ENCODE data around the gene HOXA11.

HOXA11 gene

GRCh38 chr7:27171637-27172314, 13.3 kb downstream of the HOXA11 start:
- no peak overlapping the region for H2AFZ ChIP-seq
- H3K27ac ChIP-seq = no peak overlapping the region
- H3K4me3 ChIP-seq (ENCODE audit: low read depth, low read length) = no peak overlapping the region
- peaks cover 45% of the 10 kb centered on the region for H3K27me3 ChIP-seq (ENCODE audit: control insufficient read depth, insufficient read depth, low read length)
- no peaks in the 10 kb centered on the region for H3K79me2 ChIP-seq
- H3K4me2 ChIP-seq (ENCODE audit: low read length) = no peak overlapping the region
- TF ChIP-seq CTCF (IDR thresholded peaks at IDR 0.05) = no peak
- no peak overlapping the region for H3K9ac ChIP-seq
- no peaks in the 10 kb centered on the region for H3K4me1 ChIP-seq
- no peaks in the 10 kb centered on the region for H3K36me3 ChIP-seq (ENCODE audit: control insufficient read depth, insufficient read depth, low read length)
- no peaks in the 10 kb centered on the region for H3K9me3 ChIP-seq (ENCODE audit: control insufficient read depth, low read length)

- no peaks in the 10 kb centered on the region for H3K36me3 ChIP-seq (ENCODE audit: control insufficient read depth, insufficient read depth, low read length)
- no peak overlapping the region for H3K27ac ChIP-seq
- H3K4me3 ChIP-seq (ENCODE audit: low read depth, low read length) = no peak overlapping the region
- H3K79me2 ChIP-seq = no peaks in the 10 kb centered on the region
- H3K4me1 ChIP-seq = no peaks in the 10 kb centered on the region
- H2AFZ ChIP-seq = no peak overlapping the region
- H3K27me3 ChIP-seq (ENCODE audit: control insufficient read depth, insufficient read depth, low read length) = peaks cover 49% of the 10 kb centered on the region
- no peak overlapping the region for H3K4me2 ChIP-seq (ENCODE audit: low read length)
- no peak overlapping the region for H3K9ac ChIP-seq
- no peaks in the 10 kb centered on the region for H3K9me3 ChIP-seq (ENCODE audit: control insufficient read depth, low read length)
- no peak for TF ChIP-seq CTCF (IDR thresholded peaks at IDR 0.05)
These were observed 13.8 kb downstream of the HOXA11 start for GRCh38 chr7:27171325-27171636.

- H3K9me3 ChIP-seq (ENCODE audit: control insufficient read depth, low read length) = no peaks in the 10 kb centered on the region
- no peak overlapping the region for H3K27ac ChIP-seq
- H3K4me1 ChIP-seq = no peaks in the 10 kb centered on the region
- H3K27me3 ChIP-seq (ENCODE audit: control insufficient read depth, insufficient read depth, low read length) = peaks cover 55% of the 10 kb centered on the region
- H3K79me2 ChIP-seq = no peaks in the 10 kb centered on the region
- no peak overlapping the region for H2AFZ ChIP-seq
- H3K4me2 ChIP-seq (ENCODE audit: low read length) = no peak overlapping the region
- H3K4me3 ChIP-seq (ENCODE audit: low read depth, low read length) = no peak overlapping the region
- TF ChIP-seq CTCF (IDR thresholded peaks at IDR 0.05) = no peak
- H3K36me3 ChIP-seq (ENCODE audit: control insufficient read depth, insufficient read depth, low read length) = no peaks in the 10 kb centered on the region
- H3K9ac ChIP-seq = no peak overlapping the region
These were observed 14.4 kb downstream of the HOXA11 start for GRCh38 chr7:27170426-27171324.

GRCh38 chr7:27169658-27170425, 15.2 kb downstream of the HOXA11 start:
- no peak overlapping the region for H3K4me2 ChIP-seq (ENCODE audit: low read length)
- no peak overlapping the region for H3K4me3 ChIP-seq (ENCODE audit: low read depth, low read length)
- H3K4me1 ChIP-seq = no peaks in the 10 kb centered on the region
- peaks cover 55% of the 10 kb centered on the region for H3K27me3 ChIP-seq (ENCODE audit: control insufficient read depth, insufficient read depth, low read length)
- H3K9ac ChIP-seq = no peak overlapping the region
- H3K9me3 ChIP-seq (ENCODE audit: control insufficient read depth, low read length) = no peaks in the 10 kb centered on the region
- no peaks in the 10 kb centered on the region for H3K79me2 ChIP-seq
- no peak overlapping the region for H2AFZ ChIP-seq
- H3K27ac ChIP-seq = no peak overlapping the region
- no peak for TF ChIP-seq CTCF (IDR thresholded peaks at IDR 0.05)
- no peaks in the 10 kb centered on the region for H3K36me3 ChIP-seq (ENCODE audit: control insufficient read depth, insufficient read depth, low read length)

All from parathyroid adenoma (tissue), 2 donors.